Right atrium auricular region (tissue), 2 donors: Measurements from ENCODE around the gene PIP4K2A. TPM values are rescaled to one million over a fixed set of nuclear protein-coding genes. Genes with fewer than 3 reads are reported as not detected.
A peak's percentile ranks its signal among the peaks of the same experiment; 100 is the strongest.

Experiments
- DNase-seq: peaks from one replicate; pipeline ENCODE4 v3.0.0-alpha.2; 2019; ENCODE audit warnings: low spot score
- H3K27ac ChIP-seq, 2 donors: fragments of 200-600 bp; sonication (generic); 1 replicate in 1 of 2; 2 replicates in 1 of 2; pipeline ENCODE4 v1.5.1; 2016 to 2019
- H3K27me3 ChIP-seq, 2 donors: fragments of 200-600 bp; sonication (generic); one replicate each; pipeline versions ENCODE4 v1.5.1 to v1.6.0; 2017 to 2019
- H3K36me3 ChIP-seq: fragments of 200-600 bp; sonication (generic); one replicate; pipeline ENCODE4 v1.5.1; 2016
- H3K4me1 ChIP-seq, 2 donors: fragments of 200-600 bp; sonication (generic); one replicate each; pipeline versions ENCODE4 v1.5.1 to v1.6.0; 2017 to 2019
- H3K4me3 ChIP-seq, 2 donors: fragments of 200-600 bp; sonication (generic); 1 replicate in 1 of 2; 2 replicates in 1 of 2; pipeline ENCODE4 v1.5.1; 2017 to 2019; ENCODE audit warnings: mild to moderate bottlenecking in 1 of 2, moderate library complexity in 1 of 2
- H3K9me3 ChIP-seq, 2 donors: fragments of 200-600 bp; sonication (generic); one replicate each; pipeline ENCODE4 v1.5.1; 2019
- CTCF ChIP-seq, 2 donors: fragments of 200-600 bp; sonication (generic); IDR thresholded peaks; one replicate each; pipeline ENCODE4 v1.5.1; 2019; ENCODE audit warnings: antibody characterized with exemption in 2 of 2
- total RNA-seq, 2 donors: library from RNA; depleted of rRNA; stranded (reverse); fragments of >200 nt; gene quantifications; one replicate each; pipeline ENCODE4 v1.1.0, GENCODE V29; 2016

Gene PIP4K2A
- total RNA-seq, 2 donors from 2014 or later = 12.1 to 18.3 TPM

DNA sequence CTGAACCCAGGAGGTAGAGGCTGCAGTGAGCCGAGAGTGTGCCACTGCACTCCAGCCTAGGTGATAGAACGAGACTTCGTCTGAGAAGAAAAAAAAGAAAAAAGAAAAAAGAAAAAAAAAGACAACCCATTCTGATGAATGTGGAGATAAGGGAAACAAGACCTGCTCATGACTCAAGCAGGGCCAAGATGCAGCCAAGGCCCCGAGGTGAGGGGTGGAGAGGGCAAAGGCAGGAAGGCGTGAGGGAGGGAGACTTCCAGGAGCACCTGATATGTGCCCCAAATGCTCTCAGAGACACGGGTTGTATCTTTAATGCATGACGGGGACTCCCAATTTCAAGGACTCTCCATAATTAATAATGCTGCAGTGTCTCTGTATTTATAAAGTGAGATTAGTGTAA is 134.6 kb downstream of the PIP4K2A start:
- no peak for TF ChIP-seq CTCF (IDR thresholded peaks at IDR 0.05)
- Histone ChIP-seq H3K27ac (no peak overlapping the region), H3K36me3 (no peaks in the 10 kb centered on the region), H3K27me3 (no peaks in the 10 kb centered on the region), H3K9me3 (no peaks in the 10 kb centered on the region), H3K4me1 (no peaks in the 10 kb centered on the region), H3K4me3 (no peak overlapping the region)
- no peak for DNase-seq

DNA sequence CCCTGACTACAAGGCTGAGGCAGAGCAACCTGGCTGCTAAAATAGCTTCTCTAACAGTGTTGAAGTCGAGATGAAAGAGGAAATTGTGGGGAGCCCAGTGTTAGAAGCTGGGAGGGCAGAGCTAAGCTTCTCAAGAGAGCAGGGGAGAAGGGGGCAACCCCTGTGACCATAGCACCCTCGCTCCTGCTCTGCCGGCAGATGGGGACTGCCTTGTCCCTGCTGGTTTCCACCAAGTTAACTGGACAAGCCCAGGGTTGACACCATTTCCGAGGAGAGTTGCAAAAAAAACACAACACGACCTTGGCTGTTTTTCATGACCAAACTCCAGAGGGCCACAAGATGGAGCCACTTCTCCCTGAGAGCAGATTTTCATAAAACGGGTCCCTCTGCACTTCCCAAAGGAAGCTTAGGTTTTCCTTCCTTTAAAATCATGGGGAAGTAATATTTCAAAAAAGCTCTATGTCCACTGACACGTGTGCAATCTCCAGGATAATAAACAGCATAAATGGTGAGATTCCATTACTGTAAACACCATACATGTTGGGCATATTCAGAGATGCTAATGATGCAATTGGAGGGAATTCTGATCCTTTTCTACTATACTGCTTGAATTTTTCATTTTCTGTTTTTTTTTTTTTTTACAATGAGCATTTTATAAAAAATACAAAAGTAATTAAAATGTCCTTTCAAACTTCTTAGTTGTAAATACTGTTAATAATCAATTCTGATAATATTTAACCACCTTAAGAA is 140.4 kb downstream of the PIP4K2A start:
- peak; percentile 3 to 56 for TF ChIP-seq CTCF (IDR thresholded peaks at IDR 0.05)
- no peaks in the 10 kb centered on the region for H3K4me1 ChIP-seq
- H3K36me3 ChIP-seq = no peaks in the 10 kb centered on the region
- no peak overlapping the region for H3K27ac ChIP-seq
- DNase-seq = no peak
- H3K9me3 ChIP-seq = no peaks in the 10 kb centered on the region
- no peak overlapping the region for H3K4me3 ChIP-seq
- no peaks in the 10 kb centered on the region for H3K27me3 ChIP-seq

- Histone ChIP-seq H3K4me1 (no peaks in the 10 kb centered on the region), H3K27ac (no peak overlapping the region), H3K27me3 (no peaks in the 10 kb centered on the region), H3K36me3 (peaks cover 17% of the 10 kb centered on the region), H3K4me3 (no peak overlapping the region), H3K9me3 (no peaks in the 10 kb centered on the region)
- no peak for DNase-seq
- no peak for TF ChIP-seq CTCF (IDR thresholded peaks at IDR 0.05)
These were observed 143.5 kb downstream of the PIP4K2A start for GRCh38 chr10:22570733-22571430.

DNA sequence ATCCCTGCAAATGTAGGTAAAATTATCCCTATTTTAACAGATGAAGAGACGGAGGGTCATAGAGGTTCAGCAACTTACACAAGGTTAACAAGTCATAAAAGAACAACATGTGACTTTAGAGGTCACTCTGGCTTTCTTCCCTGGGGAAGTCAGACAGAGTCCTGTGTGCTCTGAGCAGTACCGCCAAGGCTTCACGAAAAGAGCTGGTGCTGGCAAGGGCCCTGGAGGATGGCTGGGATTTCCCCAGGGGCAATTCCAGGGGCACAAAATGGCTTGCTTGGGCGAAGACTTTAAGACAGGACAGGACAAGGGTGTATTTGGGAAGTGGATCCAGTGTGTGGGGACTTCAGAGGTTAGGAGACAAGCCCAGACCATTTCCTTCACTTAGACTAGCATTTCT is 144.1 kb downstream of the PIP4K2A start:
- DNase-seq = no peak
- no peaks in the 10 kb centered on the region for H3K9me3 ChIP-seq
- no peaks in the 10 kb centered on the region for H3K4me1 ChIP-seq
- H3K4me3 ChIP-seq = no peak overlapping the region
- peaks cover 17% of the 10 kb centered on the region for H3K36me3 ChIP-seq
- no peak overlapping the region for H3K27ac ChIP-seq
- TF ChIP-seq CTCF (IDR thresholded peaks at IDR 0.05) = no peak
- no peaks in the 10 kb centered on the region for H3K27me3 ChIP-seq

DNA sequence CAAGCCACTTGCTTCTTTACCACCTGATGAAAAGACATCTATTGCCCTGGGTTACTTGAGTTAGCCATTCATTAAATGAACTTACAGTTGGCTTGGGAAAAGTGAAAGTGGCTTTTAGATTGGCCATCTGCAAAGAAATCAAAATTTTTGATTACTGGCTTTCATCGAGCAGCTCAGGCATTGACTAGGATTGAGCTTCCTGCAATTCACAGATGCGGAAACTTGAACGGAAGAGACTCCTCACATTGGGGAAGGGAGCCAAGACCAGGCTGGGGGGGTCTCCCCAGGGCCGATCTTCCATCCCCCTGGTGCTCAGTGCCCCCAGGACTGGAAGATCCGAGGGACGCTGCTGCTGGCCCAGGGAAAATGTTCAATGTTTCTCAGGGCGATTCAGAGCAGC is 145.4 kb downstream of the PIP4K2A start:
- H3K9me3 ChIP-seq = no peaks in the 10 kb centered on the region
- H3K36me3 ChIP-seq = peaks cover 21% of the 10 kb centered on the region
- peak overlapping the region in 1 of 2 donors; percentile 10 for H3K4me3 ChIP-seq
- no peak for TF ChIP-seq CTCF (IDR thresholded peaks at IDR 0.05)
- H3K27me3 ChIP-seq = no peaks in the 10 kb centered on the region
- no peak overlapping the region for H3K27ac ChIP-seq
- no peaks in the 10 kb centered on the region for H3K4me1 ChIP-seq
- no peak for DNase-seq
